HL-60/S4 treated with phorbol 12-myristate 13-acetate at 8.2 ng/mL for 4 days and 3 days (cell line): ENCODE results near the gene ICA1L.

Source experiments
- in situ Hi-C: fragments of 300-500 bp; cut with MboI; formaldehyde crosslinking; loops from 2 replicates; pipeline ENCODE4 v1.15.0; 2022; ENCODE audit warnings: low sequenced_read_pairs

The ICA1L gene

GRCh38 chr2:202743613-202744012, 128.0 kb downstream of the ICA1L start:
- in situ Hi-C loops = no loop called here

- in situ Hi-C loops = no loop called here
These were observed 134.7 kb downstream of the ICA1L start for GRCh38 chr2:202736826-202737225.

GRCh38 chr2:202726070-202726469, 145.5 kb downstream of the ICA1L start:
- in situ Hi-C loops = no loop called here

- in situ Hi-C loops = no loop called here
These were observed 147.8 kb downstream of the ICA1L start for GRCh38 chr2:202723746-202724145.
